GM15510 (cell line): Measurements from ENCODE around the gene IRAK2.

Source experiments
- POLR2A ChIP-seq: IDR thresholded peaks from 3 replicates; pipeline ENCODE4 v1.6.1; 2011; ENCODE audit warnings: borderline replicate concordance; ENCODE audit not compliant: insufficient read length; ENCODE audit errors: extremely low read depth

IRAK2 gene

DNA sequence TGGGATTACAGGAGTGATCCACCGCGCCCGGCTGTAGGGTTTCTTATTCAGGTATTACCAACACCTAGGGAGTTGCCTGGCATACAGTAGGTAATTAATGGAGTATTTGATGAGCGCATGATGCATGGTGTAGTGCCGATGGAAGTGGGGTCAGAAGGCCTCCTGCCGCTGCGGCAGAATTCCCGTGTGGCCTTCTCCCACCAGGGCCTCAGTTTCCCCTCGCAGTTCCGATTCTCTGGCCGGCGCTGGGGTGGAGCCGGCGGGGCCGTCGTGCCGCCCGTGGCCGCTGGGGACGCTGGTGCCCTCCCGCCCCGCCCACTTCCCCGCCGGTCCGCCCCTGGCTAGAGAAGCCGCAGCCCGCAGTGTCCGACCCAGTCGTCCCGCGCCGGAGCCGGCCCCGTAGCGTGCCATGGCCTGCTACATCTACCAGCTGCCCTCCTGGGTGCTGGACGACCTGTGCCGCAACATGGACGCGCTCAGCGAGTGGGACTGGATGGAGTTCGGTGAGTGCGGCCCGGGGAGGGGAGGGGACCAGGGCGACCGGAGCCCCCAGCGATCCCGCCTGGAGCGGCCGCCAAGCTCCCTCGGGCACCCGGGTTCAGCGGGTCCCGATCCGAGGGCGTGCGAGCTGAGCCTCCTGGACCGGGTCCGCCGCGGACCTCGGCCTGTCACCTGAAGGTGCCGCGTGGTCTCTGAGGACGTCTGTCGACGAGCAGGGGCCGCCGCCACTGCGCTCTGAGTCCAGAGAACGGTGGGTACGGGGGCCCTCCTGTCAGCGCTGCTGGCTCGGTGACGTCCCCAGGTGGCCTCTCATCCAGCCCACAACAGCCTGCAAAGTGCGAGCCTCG, at the start of gene IRAK2:
Gene IRAK2 (plus strand): TSS at position 374 of the 848 bp plus-strand sequence. CDS start 36 bp downstream, at position 410.
- TF ChIP-seq POLR2A, result peak; percentile 36

- TF ChIP-seq POLR2A, result peak; percentile 97
Measured at GRCh38 chr3:10115326-10116137, 49.2 kb upstream of the IRAK2 start, which contains the start of gene BRK1. Gene BRK1 (plus strand): TSS chr3:10115675. CDS start chr3:10115702, 27 bp downstream.

- TF ChIP-seq POLR2A, result no peak
Measured at GRCh38 chr3:10116138-10116460, 48.6 kb upstream of the IRAK2 start.

- TF ChIP-seq POLR2A, result no peak
Measured at GRCh38 chr3:10116928-10117327, 47.8 kb upstream of the IRAK2 start.

- no peak for TF ChIP-seq POLR2A
Measured at GRCh38 chr3:10119376-10119775, 45.3 kb upstream of the IRAK2 start.

GRCh38 chr3:10121064-10121463, 43.7 kb upstream of the IRAK2 start:
- TF ChIP-seq POLR2A, result no peak

DNA sequence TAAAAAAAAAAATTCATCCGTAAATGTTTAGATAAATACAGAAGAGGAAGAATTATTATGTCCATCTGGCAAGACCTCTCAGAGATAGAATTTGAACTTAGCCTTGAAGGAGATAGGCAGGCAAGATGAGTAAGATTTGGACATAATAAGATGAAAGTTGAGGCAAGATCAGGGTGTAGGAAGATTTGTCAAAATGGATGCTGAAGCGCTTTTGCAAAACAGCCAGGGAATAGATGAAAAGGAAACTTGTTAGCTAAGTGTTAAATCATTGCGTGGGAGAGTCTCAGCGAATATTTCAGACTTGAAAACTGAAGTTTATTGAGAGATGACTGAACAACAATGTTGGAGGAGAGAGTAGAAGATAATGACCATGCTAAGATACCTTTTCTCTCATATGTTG, 42.0 kb upstream of the IRAK2 start:
- no peak for TF ChIP-seq POLR2A

DNA sequence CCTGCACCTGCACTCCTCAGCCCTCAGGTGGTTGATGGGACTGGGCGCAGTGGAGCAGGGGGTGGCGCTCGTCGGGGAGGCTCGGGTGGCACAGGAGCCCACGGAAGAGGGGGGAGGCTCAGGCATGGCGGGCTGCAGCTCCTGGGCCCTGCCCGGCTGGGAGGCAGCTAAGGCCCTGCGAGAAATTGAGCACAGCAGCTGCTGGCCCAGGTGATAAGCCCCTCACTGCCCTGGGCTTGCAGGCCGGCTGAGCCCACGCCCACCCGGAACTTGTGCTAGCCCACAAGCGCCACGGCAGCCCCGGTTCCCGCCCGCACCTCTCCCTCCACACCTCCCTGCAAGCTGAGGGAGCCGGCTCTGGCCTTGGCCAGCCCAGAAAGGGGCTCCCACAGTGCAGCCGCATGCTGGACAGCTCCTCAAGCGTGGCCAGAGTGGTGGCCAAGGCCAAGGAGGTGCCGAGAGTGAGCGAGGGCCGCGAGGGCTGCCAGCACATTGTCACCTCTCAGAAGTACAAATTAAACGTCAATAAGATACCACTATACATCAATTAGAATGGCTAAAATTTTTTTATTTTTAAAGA, 28.2 kb upstream of the IRAK2 start:
- no peak for TF ChIP-seq POLR2A

DNA sequence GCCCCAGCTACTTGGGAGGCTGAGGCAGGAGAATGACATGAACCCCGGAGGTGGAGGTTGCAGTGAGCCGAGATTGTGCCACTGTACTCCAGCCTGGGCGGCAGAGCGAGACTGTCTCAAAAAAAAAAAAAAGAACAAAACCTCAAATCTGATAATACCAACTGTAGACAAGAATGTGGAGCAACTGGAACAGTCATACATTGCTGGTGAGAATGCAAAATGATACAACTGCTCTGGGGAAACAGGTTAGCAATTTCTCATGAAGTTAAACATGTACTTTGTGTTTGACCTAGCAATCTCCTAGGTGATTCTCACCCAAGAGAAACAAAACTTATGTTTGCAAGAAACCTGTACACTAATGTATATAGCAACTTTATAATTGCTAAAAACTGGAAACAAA, 27.5 kb upstream of the IRAK2 start:
- TF ChIP-seq POLR2A, result no peak

DNA sequence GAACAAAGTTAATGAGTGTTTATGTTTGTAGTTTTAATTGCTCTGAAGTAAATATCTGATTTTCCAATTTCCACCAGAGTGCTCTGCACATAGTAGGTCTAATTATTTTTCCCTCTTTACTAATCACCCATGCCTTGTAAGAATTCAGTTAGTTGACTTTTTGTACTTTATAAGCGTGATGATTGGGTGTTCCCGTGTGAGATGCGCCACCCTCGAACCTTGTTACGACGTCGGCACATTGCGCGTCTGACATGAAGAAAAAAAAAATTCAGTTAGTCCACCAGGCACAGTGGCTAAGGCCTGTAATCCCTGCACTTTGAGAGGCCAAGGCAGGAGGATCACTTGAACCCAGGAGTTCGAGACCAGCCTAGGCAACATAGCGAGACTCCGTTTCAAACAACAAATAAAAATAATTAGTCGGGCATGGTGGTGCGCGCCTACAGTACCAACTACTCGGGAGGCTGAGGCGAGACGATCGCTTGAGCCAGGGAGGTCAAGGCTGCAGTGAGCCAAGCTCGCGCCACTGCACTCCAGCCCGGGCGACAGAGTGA, 23.6 kb upstream of the IRAK2 start:
- TF ChIP-seq POLR2A, result no peak

GRCh38 chr3:10142707-10143560, 21.8 kb upstream of the IRAK2 start:
- no peak for TF ChIP-seq POLR2A

DNA sequence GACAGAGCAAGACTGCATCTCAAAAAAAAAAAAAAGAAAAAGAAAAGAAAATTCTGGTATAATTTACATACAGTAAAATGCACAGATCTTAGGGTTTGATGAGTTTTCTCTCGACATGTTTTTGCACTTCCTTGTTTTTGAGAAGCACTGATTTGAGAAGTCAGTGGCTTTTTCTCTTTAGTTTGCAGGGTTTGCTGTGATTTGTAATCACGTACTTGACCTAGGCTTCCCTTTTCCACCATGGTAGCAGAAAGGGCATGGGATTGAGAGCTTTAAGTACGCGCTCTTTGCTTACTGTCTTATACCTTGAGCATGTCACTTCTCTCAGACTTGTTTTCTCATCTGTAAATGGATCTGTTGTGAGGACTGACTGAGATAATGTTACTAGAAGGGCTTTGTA, 19.0 kb upstream of the IRAK2 start:
- no peak for TF ChIP-seq POLR2A

GRCh38 chr3:10149226-10149625, 15.5 kb upstream of the IRAK2 start:
- TF ChIP-seq POLR2A, result no peak

GRCh38 chr3:10150987-10151386, 13.7 kb upstream of the IRAK2 start:
- no peak for TF ChIP-seq POLR2A

GRCh38 chr3:10154335-10155122, 10.2 kb upstream of the IRAK2 start:
- no peak for TF ChIP-seq POLR2A
